K562 (cell line): ENCODE data around the gene IPCEF1. TPM values are rescaled to one million over a fixed set of nuclear protein-coding genes. Genes with fewer than 3 reads are reported as not detected.

Experiments
- ATAC-seq: fragments of 200-7000 bp; cut with Tn5 transposase; 3 replicates; pipeline ENCODE4 v1.9.1; 2020; ENCODE audit warnings: moderate library complexity
- BruUV-seq: library from RNA; stranded (reverse); fragments of 400-500 nt; replicated peaks from 2 replicates; lab custom pipeline; 2021; lab: Mats Ljungman, UMichigan
- CTCF ChIA-PET: fragments of 300-600 bp; formaldehyde crosslinking; extraction: SDS; loops from one replicate; lab custom pipeline; 2021; ENCODE audit warnings: low intra/inter-chr PET ratio; lab: Yijun Ruan, JAX
- POLR2A ChIA-PET: fragments of 300-600, 350-650 bp; sonication (Branson Sonifier 250); formaldehyde crosslinking; extraction: SDS; loops from one replicate; lab custom pipeline; 2021; ENCODE audit warnings: antibody characterized with exemption, inconsistent platforms; lab: Yijun Ruan, JAX
- DNase-seq, 4 experiments: peaks; one replicate each; pipeline versions ENCODE4 v3.0.0 to v3.0.0-alpha.2; 2011 to 2018; ENCODE audit warnings: low spot score in 3 of 4, mixed read lengths in 3 of 4; ENCODE audit errors: extremely low read depth in 1 of 4
- FAIRE-seq: peaks from 2 replicates; lab custom pipeline; 2011; peaks lifted over from hg19 to GRCh38; lab: Jason Lieb, UNC
- H2AFZ ChIP-seq: 2 replicates; pipeline ENCODE4 v1.6.0; 2011; ENCODE audit warnings: low read depth, low read length, control low read depth, inconsistent platforms
- H3K27ac ChIP-seq: fragments of 200-600 bp; 3 replicates; pipeline ENCODE4 v1.8.0; 2011; ENCODE audit warnings: low read depth, mild to moderate bottlenecking, control low read depth, inconsistent platforms, low read length, moderate library complexity, mixed read lengths; ENCODE audit errors: extremely low read depth
- H3K27me3 ChIP-seq, 2 experiments: fragments of 300-600 bp in 1 of 2; 2 replicates in 1 of 2; 3 replicates in 1 of 2; pipeline versions ENCODE4 v1.6.0 to v1.8.0; 2011; ENCODE audit warnings: inconsistent platforms in 2 of 2, low read length in 2 of 2, mild to moderate bottlenecking in 1 of 2, mixed read lengths in 1 of 2, moderate library complexity in 1 of 2; ENCODE audit not compliant: control insufficient read depth in 2 of 2, insufficient read depth in 2 of 2
- H3K36me3 ChIP-seq: fragments of 300-600 bp; 3 replicates; pipeline ENCODE4 v1.8.0; 2011; ENCODE audit warnings: mild to moderate bottlenecking, low read length, inconsistent platforms; ENCODE audit not compliant: control insufficient read depth, insufficient read depth
- H3K4me1 ChIP-seq, 2 experiments: fragments of 200-600 bp in 1 of 2; replicated peaks in 1 of 2; 2 replicates in 1 of 2; 3 replicates in 1 of 2; pipeline versions ENCODE4 v1.5.1 to v1.8.0; 2011; ENCODE audit warnings: inconsistent platforms in 2 of 2, low read length in 2 of 2, mild to moderate bottlenecking in 1 of 2, mixed read lengths in 1 of 2, moderate library complexity in 1 of 2; ENCODE audit not compliant: control insufficient read depth in 2 of 2, insufficient read depth in 2 of 2
- H3K4me2 ChIP-seq: 2 replicates; pipeline ENCODE4 v1.6.1; 2011; ENCODE audit warnings: low read length, control low read depth, inconsistent platforms, mixed read lengths; ENCODE audit not compliant: insufficient read depth
- H3K4me3 ChIP-seq: fragments of 200-600 bp; sonication (generic), shearing (Covaris generic); 2 replicates; pipeline ENCODE4 v1.5.1; 2016; ENCODE audit warnings: control low read depth, inconsistent platforms
- H3K79me2 ChIP-seq: fragments of 200-600 bp; 3 replicates; pipeline ENCODE4 v1.8.0; 2011; ENCODE audit warnings: low read length, inconsistent platforms; ENCODE audit not compliant: control insufficient read depth, insufficient read depth
- H3K9ac ChIP-seq, 2 experiments: 2 replicates each; pipeline versions ENCODE4 v1.6.0 to v1.6.1; 2011; ENCODE audit warnings: low read depth in 2 of 2, low read length in 2 of 2, control low read depth in 1 of 2, inconsistent platforms in 1 of 2, mild to moderate bottlenecking in 1 of 2, mixed read lengths in 1 of 2; ENCODE audit not compliant: insufficient read depth in 1 of 2
- H3K9me1 ChIP-seq: one replicate; pipeline ENCODE4 v1.6.0; 2011; ENCODE audit warnings: inconsistent platforms, mild to moderate bottlenecking, low read length, moderate library complexity; ENCODE audit not compliant: control insufficient read depth, insufficient read depth
- H3K9me3 ChIP-seq: replicated peaks from 2 replicates; pipeline ENCODE4 v1.5.1; 2011; ENCODE audit warnings: low read depth, low read length, inconsistent platforms; ENCODE audit not compliant: control insufficient read depth, insufficient read depth
- H4K20me1 ChIP-seq: replicated peaks from 2 replicates; pipeline ENCODE4 v1.6.1; 2011; ENCODE audit warnings: low read length, inconsistent platforms, mixed read lengths; ENCODE audit not compliant: control insufficient read depth, insufficient read depth
- BMI1 ChIP-seq: fragments of 150-350 bp; IDR thresholded peaks from 2 replicates; pipeline ENCODE4 v1.6.1; 2014; ENCODE audit warnings: low read length
- CEBPG ChIP-seq, 3 experiments: fragments of 200-800 bp in 1 of 3; sonication (Bioruptor generic) in 1 of 3; sonication (generic) in 1 of 3; formaldehyde crosslinking in 1 of 3; IDR thresholded peaks in 2 of 3; conservative IDR thresholded peaks in 1 of 3; 2 replicates each; pipeline versions ENCODE4 v1.6.1 to v1.8.0; 2016 to 2022; ENCODE audit warnings: missing compliant biosample characterization in 2 of 3, missing genetic modification characterization in 2 of 3, mild to moderate bottlenecking in 1 of 3, missing genetic modification reagents in 1 of 3
- CEBPZ ChIP-seq: fragments of 150-350 bp; IDR thresholded peaks from 2 replicates; pipeline ENCODE4 v1.6.1; 2014; ENCODE audit warnings: low read depth, mild to moderate bottlenecking, low read length, borderline replicate concordance
- CREM ChIP-seq: IDR thresholded peaks from 2 replicates; pipeline ENCODE4 v1.6.1; 2014; ENCODE audit warnings: antibody characterized with exemption, low read depth
- E2F1 ChIP-seq: sonication (generic); formaldehyde crosslinking; IDR thresholded peaks from 2 replicates; pipeline ENCODE4 v1.8.1; 2023; ENCODE audit warnings: mild to moderate bottlenecking, missing genetic modification reagents, moderate library complexity
- NFRKB ChIP-seq: fragments of 450-650 bp; IDR thresholded peaks from 2 replicates; pipeline ENCODE4 v1.6.1; 2016; ENCODE audit warnings: low read depth
- STAT5A ChIP-seq: IDR thresholded peaks from 2 replicates; pipeline ENCODE4 v1.6.1; 2012; ENCODE audit warnings: low read length, inconsistent platforms, borderline replicate concordance
- THRAP3 ChIP-seq: fragments of 450-650 bp; IDR thresholded peaks from 2 replicates; pipeline ENCODE4 v1.6.1; 2016; ENCODE audit warnings: mild to moderate bottlenecking, inconsistent platforms, borderline replicate concordance
- THRB ChIP-seq: fragments of 450-650 bp; formaldehyde crosslinking; conservative IDR thresholded peaks from 2 replicates; pipeline ENCODE4 v1.4.0; 2022; ENCODE audit warnings: mild to moderate bottlenecking, missing genetic modification characterization
- ZNF449 ChIP-seq: fragments of 250-450 bp; sonication (Bioruptor Pico); IDR thresholded peaks from 2 replicates; pipeline ENCODE4 v1.8.0; 2022; ENCODE audit warnings: moderate library complexity, mild to moderate bottlenecking, inconsistent platforms
- WGBS: fragments of 100-300 bp; shearing (Covaris generic); methylation state at CpG from one replicate; pipeline ENCODE4 v1.1.6; 2016; ENCODE audit warnings: low coverage, mixed read lengths; ENCODE audit not compliant: insufficient coverage; ENCODE audit errors: missing lambda C conversion rate; 5-methylcytosine and 5-hydroxymethylcytosine counted together
- in situ Hi-C: fragments of 300-500 bp; cut with MboI; formaldehyde crosslinking; loops from 4 replicates; pipeline ENCODE4 v1.15.0; 2018; ENCODE audit warnings: inconsistent platforms, mixed read lengths
- intact Hi-C: fragments of 100-400 bp; cut with micrococcal nuclease; formaldehyde crosslinking; loops from 2 replicates; pipeline ENCODE4 v1.14.2; 2022
- polyA plus RNA-seq, 8 experiments: library from polyadenylated mRNA; depleted of rRNA in 4 of 8; stranded (reverse) in 5 of 8; unstranded in 3 of 8; fragments of >200 nt; fragmentation: Nextera tagmentation in 2 of 8; fragmentation: Illumina TruSeq in 1 of 8; extraction: Ambion mirVana in 2 of 8; extraction: Trizol in 1 of 8; gene quantifications; 2 replicates each; pipeline versions ENCODE4 v1.2.1 to v1.2.3, GENCODE V29; 2011 to 2014; ENCODE audit warnings: inconsistent platforms in 1 of 8, missing spikeins in 1 of 8
- total RNA-seq, 7 experiments: library from RNA; depleted of rRNA in 6 of 7; stranded (reverse); fragments of >200 nt in 6 of 7; fragmentation: Illumina TruSeq in 2 of 7; extraction: Trizol in 2 of 7; gene quantifications; 2 replicates each; pipeline versions ENCODE4 v1.2.1 to v1.2.3, GENCODE V29; 2011 to 2021; ENCODE audit warnings: low replicate concordance in 1 of 7
- TF ChIP-seq, protein P1 (sequence below), 2 experiments: fragments of 450-650 bp; conservative IDR thresholded peaks; 2 replicates each; pipeline ENCODE4 v1.6.1; 2017; ENCODE audit warnings: mild to moderate bottlenecking in 2 of 2, moderate library complexity in 2 of 2
- TF ChIP-seq, protein P2 (sequence below): fragments of 250-450 bp; sonication (Bioruptor Pico); IDR thresholded peaks from 2 replicates; pipeline ENCODE4 v1.5.0; 2021

Gene IPCEF1
- total and polyA plus RNA-seq, 9 of the 15 experiments (the other 6 are each of a cell fraction or from before 2014, with no cell fraction given) = 0.14 to 0.18 TPM; not detected in 7

GRCh38 chr6:154117485-154117884 is 239.1 kb downstream of the IPCEF1 start:
- no peaks in the 10 kb centered on the region for H3K27me3 ChIP-seq
- no peaks in the 10 kb centered on the region for H4K20me1 ChIP-seq
- no peaks in the 10 kb centered on the region for H3K36me3 ChIP-seq
- H3K9me3 ChIP-seq = no peaks in the 10 kb centered on the region
- no peaks in the 10 kb centered on the region for H3K4me1 ChIP-seq
- no peak overlapping the region for H2AFZ ChIP-seq
- no peaks in the 10 kb centered on the region for H3K9me1 ChIP-seq
- intact Hi-C loops = no loop called here
- BruUV-seq = no TSS peak
- H3K79me2 ChIP-seq = no peaks in the 10 kb centered on the region
- no peak overlapping the region for H3K9ac ChIP-seq
- no peak for FAIRE-seq
- in situ Hi-C loops = no loop called here
- CTCF ChIA-PET = no interaction called here
- no peak overlapping the region for H3K4me3 ChIP-seq
- no peak for DNase-seq
- ATAC-seq = no peak
- WGBS = 0% methylated on average over 4 of the region's 4 CpGs
- H3K27ac ChIP-seq = no peak overlapping the region
- POLR2A ChIA-PET = interaction anchor here (0.6 kb wide), 1 partner anchor 29 kb away, joined by 3 read pairs; no protein-coding TSS in a partner anchor
- no peak overlapping the region for H3K4me2 ChIP-seq
- no peak for TF ChIP-seq ZNF449 (CRISPR knock-in tag)
- TF ChIP-seq CEBPZ = no peak
- TF ChIP-seq, protein P1, sequence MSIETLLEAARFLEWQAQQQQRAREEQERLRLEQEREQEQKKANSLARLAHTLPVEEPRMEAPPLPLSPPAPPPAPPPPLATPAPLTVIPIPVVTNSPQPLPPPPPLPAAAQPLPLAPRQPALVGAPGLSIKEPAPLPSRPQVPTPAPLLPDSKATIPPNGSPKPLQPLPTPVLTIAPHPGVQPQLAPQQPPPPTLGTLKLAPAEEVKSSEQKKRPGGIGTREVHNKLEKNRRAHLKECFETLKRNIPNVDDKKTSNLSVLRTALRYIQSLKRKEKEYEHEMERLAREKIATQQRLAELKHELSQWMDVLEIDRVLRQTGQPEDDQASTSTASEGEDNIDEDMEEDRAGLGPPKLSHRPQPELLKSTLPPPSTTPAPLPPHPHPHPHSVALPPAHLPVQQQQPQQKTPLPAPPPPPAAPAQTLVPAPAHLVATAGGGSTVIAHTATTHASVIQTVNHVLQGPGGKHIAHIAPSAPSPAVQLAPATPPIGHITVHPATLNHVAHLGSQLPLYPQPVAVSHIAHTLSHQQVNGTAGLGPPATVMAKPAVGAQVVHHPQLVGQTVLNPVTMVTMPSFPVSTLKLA (conservative IDR thresholded peaks at IDR 0.05) = no peak
- no peak for TF ChIP-seq CEBPG (CRISPR knock-in tag; IDR thresholded peaks at IDR 0.05)
- no peak for TF ChIP-seq CEBPG (tag; conservative IDR thresholded peaks at IDR 0.05 in 1 of 2, IDR thresholded peaks at IDR 0.05 in 1 of 2)
- no peak for TF ChIP-seq THRAP3
- TF ChIP-seq E2F1 (CRISPR knock-in tag) = no peak
- TF ChIP-seq BMI1 = no peak
- TF ChIP-seq CREM = no peak
- TF ChIP-seq THRB (CRISPR knock-in tag) = no peak
- TF ChIP-seq STAT5A = no peak
- TF ChIP-seq NFRKB = no peak
- TF ChIP-seq, protein P2, sequence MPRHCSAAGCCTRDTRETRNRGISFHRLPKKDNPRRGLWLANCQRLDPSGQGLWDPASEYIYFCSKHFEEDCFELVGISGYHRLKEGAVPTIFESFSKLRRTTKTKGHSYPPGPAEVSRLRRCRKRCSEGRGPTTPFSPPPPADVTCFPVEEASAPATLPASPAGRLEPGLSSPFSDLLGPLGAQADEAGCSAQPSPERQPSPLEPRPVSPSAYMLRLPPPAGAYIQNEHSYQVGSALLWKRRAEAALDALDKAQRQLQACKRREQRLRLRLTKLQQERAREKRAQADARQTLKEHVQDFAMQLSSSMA (CRISPR knock-in tag) = no peak
